ENCODE results near the gene AIG1.
"Not testable (repeated sequence)": the region's sequence is repeated elsewhere in the genome, so short reads cannot be mapped to it uniquely, and the experiment has no call there.

Gene AIG1

DNA sequence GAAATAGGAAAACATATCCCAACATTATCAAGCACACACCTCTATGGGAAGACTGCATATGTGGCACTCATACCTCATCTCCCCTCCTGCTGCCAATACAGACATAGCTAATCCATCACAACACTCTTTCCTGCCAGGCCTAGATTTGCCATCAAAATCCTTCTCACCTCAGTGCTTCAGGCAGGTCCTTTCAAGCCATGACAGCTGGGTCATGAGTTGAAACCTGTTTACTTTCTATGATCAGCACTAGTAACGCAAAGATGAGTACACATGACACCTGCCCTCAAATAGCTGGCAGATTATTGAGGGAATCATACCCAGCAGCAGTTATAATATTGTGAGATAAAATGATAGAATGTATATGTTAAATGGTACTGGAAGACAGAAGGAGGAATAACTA lies 183.1 kb downstream of the AIG1 start:
- no peak for DNase-seq

- no peak for DNase-seq
Measured at GRCh38 chr6:143245656-143246055, 185.0 kb downstream of the AIG1 start.

DNA sequence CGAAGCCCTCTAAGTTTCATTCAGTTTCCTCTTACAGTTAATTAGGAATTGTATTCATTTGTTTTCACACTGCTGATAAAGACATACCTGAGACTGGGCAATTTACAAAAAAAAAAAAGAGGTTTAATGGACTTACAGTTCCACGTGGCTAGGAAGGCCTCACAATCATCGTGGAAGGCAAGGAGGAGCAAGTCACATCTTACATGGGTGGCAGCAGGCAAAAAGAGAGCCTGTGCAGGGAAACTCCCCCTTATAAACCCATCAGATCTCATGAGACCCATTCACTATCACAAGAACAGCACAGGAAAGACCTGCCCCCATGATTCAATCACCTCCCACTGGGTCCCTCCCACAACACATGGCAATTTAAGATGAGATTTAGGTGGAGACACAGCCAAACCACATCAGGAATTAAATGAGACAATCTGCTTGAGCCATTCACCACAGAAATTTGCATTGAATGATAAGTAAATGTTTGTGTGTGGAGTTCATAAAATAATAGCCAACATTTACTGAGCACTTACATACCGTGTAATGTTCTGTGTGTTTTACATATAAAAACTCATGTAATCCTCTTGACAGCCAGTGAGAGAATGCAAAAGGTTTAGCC lies 185.6 kb downstream of the AIG1 start:
- not testable (repeated sequence) for DNase-seq

DNA sequence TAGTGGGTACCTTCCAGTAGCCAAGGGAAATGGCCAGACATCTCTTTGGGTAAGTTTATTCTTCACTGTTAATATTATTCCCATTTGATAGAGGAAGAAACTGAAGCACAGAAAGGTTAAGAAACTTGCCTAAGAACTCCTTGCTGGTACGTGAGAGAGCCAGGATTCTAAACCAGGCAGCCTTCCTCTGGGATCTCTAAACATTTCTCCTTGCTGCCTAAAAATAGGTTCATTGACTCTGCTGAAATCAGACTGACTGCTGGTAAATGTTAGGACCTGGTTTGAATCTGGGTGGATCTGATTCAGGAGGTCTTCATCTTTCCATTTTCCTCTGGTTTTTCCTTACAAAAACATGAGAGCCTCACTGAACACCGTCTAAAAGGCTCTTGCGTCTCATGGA lies 186.9 kb downstream of the AIG1 start:
- no peak for DNase-seq

DNA sequence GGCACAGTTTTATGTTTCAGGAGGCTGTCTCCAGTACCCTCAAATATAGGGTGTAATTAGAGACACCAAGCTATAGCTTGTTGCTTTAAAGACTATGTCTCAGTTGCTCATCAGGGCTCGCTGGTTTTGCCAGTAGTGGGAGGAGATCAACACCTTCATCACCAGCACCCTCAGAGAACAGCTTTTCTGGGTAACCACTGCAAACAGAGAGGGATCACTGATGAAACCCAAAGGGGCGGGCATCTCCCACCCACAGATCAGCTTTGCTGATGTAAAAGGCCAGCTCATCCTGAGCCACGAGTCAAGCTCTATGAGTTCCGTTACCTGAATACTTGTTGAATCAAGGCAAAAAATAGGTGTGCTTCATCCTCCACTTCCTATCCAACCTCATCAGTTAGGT lies 187.7 kb downstream of the AIG1 start:
- no peak for DNase-seq

DNA sequence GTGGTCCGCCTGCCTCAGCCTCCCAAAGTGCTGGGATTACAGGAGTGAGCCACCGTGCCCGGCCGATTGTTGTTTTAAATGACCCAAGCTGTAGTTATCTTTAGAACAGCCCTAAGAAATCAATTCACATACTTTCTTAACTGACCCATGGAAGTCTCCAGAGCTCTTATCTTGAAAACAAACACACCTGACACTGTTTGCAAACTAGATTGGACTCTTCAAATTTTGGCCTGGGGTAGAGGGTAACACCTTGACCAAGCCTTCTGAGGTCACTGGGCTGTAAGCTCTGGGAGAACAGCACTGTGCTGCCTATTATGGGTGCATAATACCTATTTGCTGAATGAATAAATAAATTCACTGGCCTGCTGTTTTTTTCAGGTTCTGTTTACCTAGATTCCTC lies 190.6 kb downstream of the AIG1 start:
- no peak for DNase-seq

DNA sequence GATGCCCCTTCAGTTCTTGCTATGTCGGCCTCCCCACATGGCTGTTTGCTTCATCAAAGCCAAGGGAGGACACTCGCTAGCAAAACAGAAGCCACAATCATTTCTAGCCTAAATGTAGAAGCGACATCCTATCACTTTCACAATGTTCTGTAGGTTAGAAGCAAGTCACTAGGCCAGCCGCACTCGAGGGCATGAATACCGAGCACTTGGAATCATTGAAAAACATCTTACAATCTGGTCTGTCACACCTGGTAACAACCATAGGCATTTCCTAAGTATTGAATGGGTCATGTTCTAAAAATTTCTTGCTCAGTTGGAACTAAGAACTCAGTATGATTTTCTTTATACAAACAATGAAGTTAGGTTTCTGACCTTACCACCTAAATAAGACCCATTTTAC lies 192.3 kb downstream of the AIG1 start:
- no peak for DNase-seq

GRCh38 chr6:143253586-143253985 lies 192.9 kb downstream of the AIG1 start:
- DNase-seq: no peak

DNA sequence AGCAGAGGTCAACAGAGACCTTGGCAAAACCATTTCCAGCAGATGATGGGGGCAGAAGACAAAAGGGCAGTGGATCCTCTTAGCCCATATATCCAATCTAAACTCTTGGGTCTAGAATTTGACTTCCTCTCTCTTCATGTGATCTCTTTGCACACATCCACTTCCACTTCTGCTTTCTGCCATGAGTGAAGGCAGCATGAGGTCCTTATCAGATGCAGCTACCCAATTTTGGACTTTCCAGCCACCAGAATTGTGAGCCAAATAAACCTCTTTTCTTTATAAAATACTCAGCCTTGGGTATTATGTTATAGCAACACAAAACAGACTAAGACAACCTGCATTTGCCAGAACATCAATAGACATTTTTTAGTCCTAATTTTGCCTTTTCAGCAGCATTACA lies 198.3 kb downstream of the AIG1 start:
- no peak for DNase-seq

- DNase-seq: no peak
Measured at GRCh38 chr6:143260857-143261256, 200.2 kb downstream of the AIG1 start.

DNA sequence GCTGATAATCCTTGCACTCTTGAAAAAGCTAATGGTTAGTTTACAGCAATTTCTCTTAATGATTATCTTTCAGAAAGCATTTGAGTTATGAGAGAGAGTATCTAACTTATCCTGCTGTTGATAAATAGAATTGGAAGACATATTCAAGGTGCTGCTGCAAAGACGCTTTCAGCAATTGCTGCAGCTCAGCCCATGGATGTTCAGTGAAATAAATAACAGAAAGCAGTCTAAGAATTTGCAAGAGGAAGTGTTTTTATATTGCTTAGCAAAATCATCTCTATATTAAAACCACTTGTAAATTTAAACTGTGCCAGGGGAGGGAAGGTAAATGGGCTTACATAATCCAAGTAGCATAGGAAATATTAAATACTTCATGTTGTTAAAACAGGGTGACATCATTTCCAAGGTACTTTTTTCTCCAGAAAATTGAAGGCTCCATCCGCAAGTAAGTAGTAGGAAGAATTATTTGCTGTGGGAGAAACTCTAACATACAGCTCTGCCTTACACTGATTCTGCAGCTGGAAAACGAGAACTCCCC lies 201.3 kb downstream of the AIG1 start:
- DNase-seq: no peak

GRCh38 chr6:143262859-143263258 lies 202.2 kb downstream of the AIG1 start:
- DNase-seq: no peak

DNA sequence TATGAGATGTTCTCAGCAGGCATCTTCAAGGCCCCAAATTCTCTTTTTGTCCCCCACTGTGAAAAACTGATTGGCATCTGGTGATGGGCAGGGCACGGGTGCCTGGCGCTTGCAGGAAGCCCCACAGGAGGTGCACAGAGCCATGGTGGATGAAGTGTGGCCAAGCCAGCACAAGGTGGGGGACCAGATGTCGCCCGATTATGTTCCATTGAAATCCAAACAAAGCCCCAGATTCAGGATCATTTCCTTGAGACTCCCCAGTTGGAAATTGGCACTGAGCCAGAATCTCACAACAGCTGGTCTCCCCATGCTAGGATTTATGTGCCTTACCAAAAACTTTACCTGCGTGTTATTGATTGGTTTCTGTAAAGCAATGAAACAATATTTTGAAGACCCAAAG lies 203.7 kb downstream of the AIG1 start:
- DNase-seq: no peak

DNA sequence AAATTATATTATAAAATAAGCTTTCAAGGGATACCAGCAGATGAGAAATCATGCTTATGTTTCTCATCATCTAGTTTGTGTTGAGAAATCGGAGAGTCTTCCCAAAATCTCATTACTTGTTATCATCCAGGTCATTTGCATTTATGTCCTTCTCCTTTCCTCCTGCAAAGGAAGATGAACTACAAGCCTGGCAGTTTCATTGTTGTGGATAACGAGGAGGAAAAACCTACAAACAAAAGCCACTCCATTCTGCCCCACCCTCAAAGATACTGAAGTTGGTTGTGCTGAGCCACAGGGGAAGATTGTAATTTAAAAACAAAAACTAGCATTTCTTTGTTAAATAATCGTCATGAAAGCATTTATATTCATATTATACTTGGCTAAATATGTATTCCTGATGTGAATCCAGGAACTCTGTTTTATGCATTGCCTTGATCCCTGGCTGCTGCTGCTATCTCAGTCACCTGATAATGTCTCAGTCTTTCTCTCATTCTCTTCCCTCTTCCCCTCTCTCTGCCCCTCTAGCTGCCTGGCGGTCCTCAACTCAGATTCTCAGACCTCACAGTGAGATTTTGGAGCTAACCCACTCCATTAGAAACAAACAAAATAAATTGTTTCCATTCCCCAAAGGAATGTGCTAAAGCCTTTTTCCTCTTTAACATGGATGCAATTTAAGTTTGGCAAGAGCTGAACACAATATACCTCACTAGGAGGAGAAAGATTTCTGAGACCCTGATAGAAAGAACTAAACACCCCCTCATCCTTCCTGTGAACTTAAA lies 204.5 kb downstream of the AIG1 start:
- no peak for DNase-seq

DNA sequence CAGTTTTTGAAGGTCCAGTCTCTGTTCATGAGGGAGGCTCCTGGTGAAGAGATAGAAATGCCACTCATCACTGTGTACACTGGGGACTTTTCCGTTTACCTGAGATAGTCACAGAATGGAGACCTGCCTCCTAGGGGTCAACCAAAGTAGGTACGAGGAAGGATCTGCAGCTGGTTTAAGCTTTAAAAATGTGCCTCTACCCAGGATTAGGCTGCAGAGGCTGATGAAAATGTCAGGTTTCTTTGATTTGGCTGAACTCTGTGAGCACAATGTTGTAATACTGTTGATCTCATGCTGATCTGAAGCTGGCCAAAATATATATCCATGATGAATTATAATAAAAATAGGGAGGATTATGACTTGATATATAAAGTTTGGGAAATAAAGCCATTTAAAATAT lies 207.1 kb downstream of the AIG1 start:
- DNase-seq: no peak

GRCh38 chr6:143268439-143268838 lies 207.8 kb downstream of the AIG1 start:
- no peak for DNase-seq

- no peak for DNase-seq
Measured at GRCh38 chr6:143270026-143270425, 209.3 kb downstream of the AIG1 start.

DNA sequence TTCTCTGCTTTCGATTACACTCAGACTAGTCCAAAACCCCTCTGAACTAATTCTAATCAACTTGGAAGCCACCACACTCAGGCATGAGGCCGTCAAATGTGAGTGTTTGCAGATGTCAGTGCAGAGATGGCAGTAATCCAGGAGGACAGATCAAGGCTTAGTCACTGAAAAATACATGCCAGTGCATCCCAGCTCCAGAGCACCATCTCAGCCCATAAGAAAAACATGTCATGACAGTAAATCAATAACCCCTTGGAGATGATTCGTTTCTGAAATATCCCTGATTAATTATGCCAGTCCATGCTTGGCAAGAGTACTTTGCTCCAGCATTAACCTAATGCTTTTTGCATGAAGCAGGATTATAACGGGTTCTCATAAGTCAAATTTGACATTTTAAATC lies 210.3 kb downstream of the AIG1 start:
- DNase-seq: no peak

DNA sequence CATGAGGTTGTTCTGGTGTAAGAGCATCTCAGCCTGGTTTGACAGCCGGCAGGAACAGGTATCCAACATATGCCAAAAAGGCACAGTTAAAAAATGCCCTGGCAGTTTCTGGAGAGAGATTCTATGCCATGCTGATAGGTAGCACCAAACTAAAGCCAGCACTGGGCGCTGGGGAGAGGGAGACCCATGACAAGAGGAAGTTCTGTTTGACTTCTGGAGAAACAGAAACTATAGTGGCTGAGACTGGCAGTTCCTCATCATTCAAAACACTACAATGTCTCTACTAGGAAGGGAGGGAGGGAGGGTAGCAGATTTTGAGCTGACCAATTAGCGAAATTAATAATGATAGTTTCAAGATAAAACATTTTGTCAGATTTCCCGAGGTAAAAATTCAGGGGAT lies 215.7 kb downstream of the AIG1 start:
- DNase-seq: no peak

- DNase-seq: no peak
Measured at GRCh38 chr6:143279385-143279784, 218.7 kb downstream of the AIG1 start.

DNA sequence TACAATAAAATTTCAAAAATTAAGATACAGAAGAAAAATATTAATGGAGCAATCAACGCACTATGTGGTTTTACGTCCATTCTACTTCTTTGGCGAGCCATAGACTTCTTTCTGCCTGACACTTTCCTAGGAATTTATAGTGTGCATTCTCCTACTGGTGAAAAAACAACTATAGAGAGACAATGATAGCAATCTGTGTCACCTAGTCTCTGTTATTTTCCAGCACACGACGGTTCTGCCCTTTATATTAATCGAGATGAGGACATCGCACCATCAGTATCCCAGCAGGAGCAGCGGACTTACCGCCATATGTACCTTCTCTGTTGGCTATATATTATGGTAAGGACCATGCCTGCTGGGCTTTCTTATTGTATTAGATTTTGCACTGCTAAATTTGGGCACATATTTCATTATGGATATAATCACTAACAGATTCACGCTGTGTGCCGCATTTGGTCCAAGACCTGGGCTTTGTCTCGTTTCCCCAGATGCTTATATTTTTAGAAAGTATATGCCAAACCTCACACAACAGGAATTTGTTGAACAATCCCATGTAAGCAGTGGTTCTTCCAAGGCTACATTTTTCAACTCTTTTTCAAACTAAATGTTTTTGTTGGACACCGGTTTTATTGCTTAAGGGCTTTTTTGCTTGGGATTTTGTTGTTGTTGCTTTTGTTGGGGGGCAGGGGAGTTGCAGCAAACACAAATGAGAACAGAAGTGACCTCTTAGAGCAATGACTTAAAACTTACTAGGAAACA lies 223.4 kb downstream of the AIG1 start:
- no peak for DNase-seq

- DNase-seq: no peak
Measured at GRCh38 chr6:143286251-143286795, 225.6 kb downstream of the AIG1 start.

DNA sequence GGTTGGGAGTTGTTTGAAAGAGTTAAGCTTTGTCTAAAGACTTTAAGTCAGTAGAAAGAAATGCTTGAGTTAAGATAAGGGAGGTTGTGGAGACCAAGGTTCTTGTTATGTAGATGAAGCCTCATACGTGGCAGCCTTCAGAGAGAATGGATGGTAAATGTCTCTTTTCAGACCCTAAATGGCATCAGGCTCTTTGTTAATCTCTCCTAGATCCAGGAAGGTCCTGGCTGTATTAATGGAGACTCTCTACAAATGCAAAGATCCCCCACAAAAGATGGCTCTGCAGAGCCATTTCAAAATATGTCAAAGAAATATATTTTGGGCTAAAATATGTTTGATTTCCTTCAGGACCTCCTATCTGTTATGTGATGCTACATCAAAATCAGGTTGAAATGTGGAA lies 228.2 kb downstream of the AIG1 start:
- no peak for DNase-seq

- DNase-seq: no peak
Measured at GRCh38 chr6:143290206-143290605, 229.5 kb downstream of the AIG1 start.

Measured in activated CD4-positive, CD25-positive, alpha-beta regulatory T cell (primary cell).